HG03039 (cell line): Measurements from ENCODE around the gene RPS27.

Experiments
- ATAC-seq: cut with Tn5 transposase; IDR thresholded peaks from one replicate; pipeline ENCODE4 v1.9.1; 2021; ENCODE audit warnings: mild to moderate bottlenecking, moderate library complexity; ENCODE audit not compliant: unreplicated experiment

Gene RPS27

GRCh38 chr1:153990468-153991150, at the start of gene RPS27:
Gene RPS27, plus strand, starts transcription at chr1:153990762. Its CDS starts 35 bp downstream, at chr1:153990797.
- peak; percentile 62 for ATAC-seq

GRCh38 chr1:153941826-153942725, 48.5 kb upstream of the RPS27 start:
- ATAC-seq = no peak

- ATAC-seq = no peak
Observed at GRCh38 chr1:153942766-153943549, 47.6 kb upstream of the RPS27 start.

GRCh38 chr1:153944005-153944826, 46.3 kb upstream of the RPS27 start:
- ATAC-seq = no peak

GRCh38 chr1:153944827-153945117, 45.8 kb upstream of the RPS27 start:
- ATAC-seq = no peak

- no peak for ATAC-seq
Observed at GRCh38 chr1:153945131-153945794, 45.3 kb upstream of the RPS27 start.

GRCh38 chr1:153945795-153946621, 44.6 kb upstream of the RPS27 start:
- ATAC-seq = peak; percentile 58

DNA sequence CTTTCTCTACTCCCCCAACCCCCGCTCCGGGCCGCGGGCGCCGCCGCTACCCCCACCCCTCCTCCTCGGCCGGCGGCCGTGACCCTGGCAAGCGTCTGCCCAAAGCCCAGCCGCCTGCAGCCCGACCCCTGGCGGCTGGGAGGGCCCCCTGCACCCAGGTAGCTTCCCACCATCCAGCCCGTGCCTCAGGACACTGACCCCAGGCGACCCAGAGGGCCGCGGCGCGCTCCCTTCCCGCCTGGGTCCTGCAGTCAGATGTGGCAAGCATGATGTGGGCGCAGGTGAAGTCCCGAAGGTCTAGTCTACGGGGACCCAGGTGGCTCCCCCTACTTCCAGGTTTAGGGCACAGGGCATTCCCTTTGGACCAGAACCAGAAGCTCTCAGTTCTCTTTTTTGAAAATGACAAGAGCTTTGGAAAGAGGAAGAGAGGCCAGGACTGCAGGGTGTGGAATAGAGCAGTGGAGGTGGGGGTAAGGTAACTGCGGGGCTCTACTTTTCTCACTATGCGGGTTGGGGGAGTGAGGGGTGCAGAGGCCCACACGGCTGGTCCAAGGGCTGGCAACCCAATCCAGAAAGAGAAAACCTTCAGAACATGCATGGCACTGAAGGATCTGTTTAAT, 43.8 kb upstream of the RPS27 start, which contains the start of gene DENND4B:
DENND4B (minus strand) TSS at position 97 of the 620 bp plus-strand sequence. CDS start 2,344 bp downstream, outside the sequence.
- ATAC-seq = peak; percentile 49

GRCh38 chr1:153951183-153951582, 39.4 kb upstream of the RPS27 start:
- no peak for ATAC-seq

DNA sequence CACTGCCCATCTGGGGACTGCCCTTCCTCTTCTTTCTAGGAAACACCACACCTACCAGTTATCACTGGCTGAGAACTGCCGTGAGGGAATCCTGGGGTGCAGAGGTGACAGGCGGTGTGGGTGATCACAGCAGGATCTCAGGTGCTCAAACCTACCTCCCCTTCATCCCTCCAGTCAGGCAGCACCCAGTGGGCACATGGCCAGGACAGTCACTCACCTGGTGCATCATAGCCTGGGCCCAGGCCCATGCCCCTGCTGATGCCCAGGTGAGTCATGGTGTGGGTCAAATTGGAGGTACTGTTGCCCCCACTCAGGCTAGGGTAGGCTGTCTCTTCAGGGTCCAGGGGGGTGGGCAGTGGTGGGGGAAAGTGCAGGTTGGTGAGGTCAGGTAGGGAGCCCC, 38.8 kb upstream of the RPS27 start:
- no peak for ATAC-seq

DNA sequence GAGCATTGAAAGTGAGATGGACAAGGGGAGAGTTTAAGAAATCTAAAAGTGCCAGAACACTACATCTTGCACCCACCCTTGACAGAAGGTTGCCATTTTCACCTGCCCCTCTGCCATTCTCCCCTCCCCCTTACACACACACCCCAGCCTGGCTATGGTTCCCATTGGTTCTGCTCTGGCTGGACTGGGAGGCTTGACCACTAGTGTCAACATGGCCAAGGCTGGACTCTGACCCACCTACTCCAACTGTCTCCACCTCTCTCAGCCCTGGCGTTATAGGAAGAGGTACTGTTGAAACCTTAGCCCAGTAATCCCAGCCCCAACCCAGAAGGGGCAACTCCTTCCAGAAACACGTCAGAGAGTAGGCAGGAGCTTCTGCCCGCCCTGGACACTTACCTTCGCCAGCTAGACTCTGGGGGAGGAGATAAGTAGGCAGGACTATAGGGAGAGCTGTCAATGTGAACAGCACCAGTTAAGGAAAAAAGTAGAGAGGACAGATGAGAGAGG, 36.6 kb upstream of the RPS27 start:
- ATAC-seq = no peak

- ATAC-seq = no peak
Observed at GRCh38 chr1:153954826-153955225, 35.7 kb upstream of the RPS27 start.

GRCh38 chr1:153956997-153957715, 33.4 kb upstream of the RPS27 start:
- no peak for ATAC-seq

DNA sequence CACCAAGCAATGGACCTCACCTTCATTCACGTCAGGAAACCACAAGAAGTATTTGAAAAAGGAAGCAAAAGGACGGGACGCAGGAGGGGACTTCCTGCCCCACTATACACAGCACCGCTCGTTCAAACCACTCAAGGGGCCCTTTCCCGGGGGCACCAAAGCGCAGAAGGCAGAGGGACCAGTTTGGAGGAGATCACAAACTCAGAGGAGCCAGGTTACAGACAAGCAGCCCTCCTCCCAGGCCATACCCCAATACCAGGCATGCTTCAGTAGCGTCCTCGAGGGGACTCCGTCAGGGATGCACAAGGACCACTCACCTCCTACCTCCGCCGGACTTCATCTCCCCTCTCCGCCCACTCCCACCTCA, 32.8 kb upstream of the RPS27 start:
- peak; percentile 4 for ATAC-seq

DNA sequence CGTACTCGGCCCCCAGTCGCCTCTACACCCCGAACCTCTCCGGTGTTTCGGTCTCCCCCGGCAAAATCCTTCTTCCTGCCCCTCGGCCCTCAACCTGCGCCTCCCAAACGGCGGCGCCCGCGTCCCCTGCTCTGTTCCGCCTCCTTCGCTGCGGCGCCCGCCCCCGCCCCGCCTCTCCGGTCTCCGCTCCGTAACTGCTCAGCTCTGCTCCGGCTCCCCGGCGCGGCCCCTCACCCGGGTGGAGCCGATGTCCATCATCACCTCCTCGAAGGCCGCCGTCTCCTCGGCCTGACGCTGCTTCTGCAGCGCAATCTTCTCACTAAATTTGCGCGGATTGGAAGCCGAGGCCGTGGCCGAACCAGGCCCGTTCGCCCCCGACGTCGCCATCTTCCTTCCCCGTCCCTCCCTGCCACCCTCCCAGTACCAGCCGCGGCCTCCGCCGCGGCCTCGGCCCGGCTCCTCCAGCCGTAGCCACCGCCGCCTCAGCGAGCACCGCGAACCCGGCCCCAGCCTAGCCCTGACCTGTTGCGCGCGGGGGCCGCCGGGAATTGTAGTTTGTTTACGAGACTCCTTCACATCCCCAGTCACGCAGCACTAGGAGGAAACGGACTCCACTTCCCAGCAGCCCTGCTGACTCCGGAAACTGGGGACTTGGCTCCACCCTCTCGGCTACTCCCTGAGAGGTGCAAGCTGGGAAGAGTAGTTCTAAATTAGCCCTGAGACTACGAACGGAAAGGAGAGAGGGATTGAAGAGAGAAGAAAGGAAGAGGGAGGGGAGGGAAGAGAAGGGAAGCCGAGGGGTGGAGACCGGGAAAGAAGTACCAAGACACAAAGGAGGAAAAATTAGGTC, 32.2 kb upstream of the RPS27 start, which contains the start of gene CRTC2:
CRTC2 (minus strand) TSS at position 502 of the 850 bp plus-strand sequence; CDS start at position 387, 115 bp downstream.
- ATAC-seq = peak; percentile 73

GRCh38 chr1:153958961-153959260, 31.7 kb upstream of the RPS27 start:
- ATAC-seq = no peak

GRCh38 chr1:153959454-153959853, 31.1 kb upstream of the RPS27 start:
- no peak for ATAC-seq
